ENCODE data around the gene SAMHD1. TPM values are rescaled to one million over a fixed set of nuclear protein-coding genes. Genes with fewer than 3 reads are reported as not detected.

The SAMHD1 gene
- total and polyA plus RNA-seq, 4 experiments from 2014 or later = 216 to 332 (median 257) TPM

- Histone ChIP-seq H3K27ac (ENCODE audit: low read depth, low read length) (no peak overlapping the region), H3K36me3 (ENCODE audit: insufficient read depth, low read length) (no peaks in the 10 kb centered on the region), H3K4me1 (ENCODE audit: insufficient read depth, low read length) (peaks cover 28% of the 10 kb centered on the region), H3K27me3 (ENCODE audit: insufficient read depth, low read length) (no peaks in the 10 kb centered on the region), H3K9me3 (ENCODE audit: control insufficient read depth in 1 of 2, low read length in 2 of 2) (peaks cover 0 to 6% of the 10 kb centered on the region in 2 donors), H3K4me3 (ENCODE audit: low read length in 2 of 2) (no peak overlapping the region)
- ChIA-PET POLR2A (ENCODE audit: partially characterized antibody) (interaction anchor here (2.1 kb wide), 1 partner anchor 17 kb away, joined by 9 read pairs; no protein-coding TSS in a partner anchor), CTCF (ENCODE audit: partially characterized antibody) (interaction anchor here (1.0 to 2.5 kb wide), 2 partner anchors 17 to 70 kb away, joined by 4 to 9 read pairs; no protein-coding TSS in a partner anchor)
- Mint-ChIP-seq H3K27ac (peak overlapping the region in 4 of 7 donors; percentile 51 to 66 (median 57)), H3K4me1 (peaks cover 28 to 45% (median 35%) of the 10 kb centered on the region in 4 donors), H3K27me3 (no peaks in the 10 kb centered on the region), H3K4me3 (no peak overlapping the region), H3K9me3 (peaks cover 0 to 24% (median 10%) of the 10 kb centered on the region in 8 donors), H3K36me3 (peaks cover 27 to 39% of the 10 kb centered on the region in 2 donors)
- no peak for DNase-seq
- intact Hi-C loops (cut with micrococcal nuclease) = no loop called here
Measured at GRCh38 chr20:36991703-36992102, 40.2 kb upstream of the SAMHD1 start.

DNA sequence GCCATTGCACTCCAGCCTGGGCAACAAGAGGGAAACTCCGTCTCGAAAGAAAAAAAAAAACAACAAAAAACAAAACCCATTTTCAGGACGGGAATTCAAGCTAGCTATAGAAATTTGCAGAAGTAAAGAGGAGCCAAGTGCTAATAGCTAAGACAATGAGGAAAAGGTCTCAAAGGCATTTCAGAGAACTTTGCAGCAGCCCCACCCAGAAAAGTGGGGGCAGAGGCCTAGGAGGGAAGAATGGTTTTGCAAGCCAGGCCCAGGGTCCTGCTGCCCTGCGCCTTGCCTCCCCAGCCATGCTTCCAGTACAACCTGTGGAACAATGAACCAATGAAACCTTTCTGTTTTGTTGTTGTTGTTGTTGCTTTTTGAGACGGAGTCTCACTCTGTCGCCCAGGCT, 38.3 kb upstream of the SAMHD1 start:
- intact Hi-C loops (cut with micrococcal nuclease) = loop anchor here (5.0 kb wide), 1 partner anchor 37 kb away; the partner anchor contains the start of gene SAMHD1
- ChIA-PET POLR2A (ENCODE audit: partially characterized antibody) (interaction anchor here (0.7 to 2.5 kb wide), 4 partner anchors 15 to 55 kb away, joined by 4 to 9 read pairs (median 6); no protein-coding TSS in a partner anchor), CTCF (ENCODE audit: partially characterized antibody) (interaction anchor here (0.6 to 2.5 kb wide), 2 partner anchors 12 to 19 kb away, joined by 3 to 9 read pairs; no protein-coding TSS in a partner anchor)
- Histone ChIP-seq H3K4me1 (ENCODE audit: insufficient read depth, low read length) (peaks cover 28% of the 10 kb centered on the region), H3K4me3 (ENCODE audit: low read length in 2 of 2) (no peak overlapping the region), H3K9me3 (ENCODE audit: control insufficient read depth in 1 of 2, low read length in 2 of 2) (peaks cover 0 to 6% of the 10 kb centered on the region in 2 donors), H3K36me3 (ENCODE audit: insufficient read depth, low read length) (no peaks in the 10 kb centered on the region), H3K27me3 (ENCODE audit: insufficient read depth, low read length) (no peaks in the 10 kb centered on the region), H3K27ac (ENCODE audit: low read depth, low read length) (no peak overlapping the region)
- H3K4me1 Mint-ChIP-seq = peaks cover 26 to 44% (median 34%) of the 10 kb centered on the region in 4 donors
- H3K9me3 Mint-ChIP-seq = peaks cover 0 to 24% (median 9%) of the 10 kb centered on the region in 8 donors
- peak overlapping the region in 1 of 7 donors; percentile 22 for H3K27ac Mint-ChIP-seq
- no peaks in the 10 kb centered on the region for H3K27me3 Mint-ChIP-seq
- peak overlapping the region in 1 of 8 donors; percentile 65 for H3K4me3 Mint-ChIP-seq
- DNase-seq = no peak
- peaks cover 16 to 24% of the 10 kb centered on the region in 2 donors for H3K36me3 Mint-ChIP-seq

GRCh38 chr20:36988494-36988966, 37.0 kb upstream of the SAMHD1 start:
- peak overlapping the region; percentile 7 for H3K27ac ChIP-seq (ENCODE audit: low read depth, low read length)
- Mint-ChIP-seq H3K4me1 (peaks cover 26 to 44% (median 31%) of the 10 kb centered on the region in 4 donors), H3K27ac (peak overlapping the region; percentile 72 to 96 (median 92)), H3K9me3 (peaks cover 0 to 24% (median 9%) of the 10 kb centered on the region in 8 donors), H3K4me3 (peak overlapping the region in 7 of 8 donors; percentile 16 to 71 (median 30)), H3K36me3 (peaks cover 8 to 19% of the 10 kb centered on the region in 2 donors), H3K27me3 (no peaks in the 10 kb centered on the region)
- H3K36me3 ChIP-seq (ENCODE audit: insufficient read depth, low read length) = no peaks in the 10 kb centered on the region
- H3K9me3 ChIP-seq (ENCODE audit: control insufficient read depth in 1 of 2, low read length in 2 of 2) = peaks cover 0 to 6% of the 10 kb centered on the region in 2 donors
- ChIA-PET CTCF (ENCODE audit: partially characterized antibody) (interaction anchor here (0.8 to 2.3 kb wide), 4 partner anchors 13 to 56 kb away, joined by 3 to 8 read pairs (median 5); no protein-coding TSS in a partner anchor), POLR2A (ENCODE audit: partially characterized antibody) (interaction anchor here (0.7 to 2.5 kb wide), 9 partner anchors 10 to 58 kb away, joined by 3 to 8 read pairs (median 4); no protein-coding TSS in a partner anchor)
- intact Hi-C loops (cut with micrococcal nuclease) = loop anchor here (5.0 kb wide), 1 partner anchor 36 kb away; the partner anchor contains the start of gene SAMHD1
- DNase-seq = peak; percentile 40 to 62 (median 53)
- H3K4me1 ChIP-seq (ENCODE audit: insufficient read depth, low read length) = peaks cover 28% of the 10 kb centered on the region
- H3K27me3 ChIP-seq (ENCODE audit: insufficient read depth, low read length) = no peaks in the 10 kb centered on the region
- no peak overlapping the region for H3K4me3 ChIP-seq (ENCODE audit: low read length in 2 of 2)

GRCh38 chr20:36984257-36984638, 32.7 kb upstream of the SAMHD1 start:
- CTCF ChIA-PET (ENCODE audit: partially characterized antibody) = interaction anchor here (1.2 to 2.8 kb wide), 2 partner anchors 62 to 98 kb away, joined by 3 to 13 read pairs; no protein-coding TSS in a partner anchor
- Histone ChIP-seq H3K27ac (ENCODE audit: low read depth, low read length) (no peak overlapping the region), H3K4me1 (ENCODE audit: insufficient read depth, low read length) (peaks cover 19% of the 10 kb centered on the region), H3K27me3 (ENCODE audit: insufficient read depth, low read length) (no peaks in the 10 kb centered on the region), H3K4me3 (ENCODE audit: low read length in 2 of 2) (no peak overlapping the region), H3K36me3 (ENCODE audit: insufficient read depth, low read length) (no peaks in the 10 kb centered on the region), H3K9me3 (ENCODE audit: control insufficient read depth in 1 of 2, low read length in 2 of 2) (no peaks in the 10 kb centered on the region)
- intact Hi-C loops (cut with micrococcal nuclease) = no loop called here
- Mint-ChIP-seq H3K4me3 (no peak overlapping the region), H3K27ac (peak overlapping the region in 2 of 7 donors; percentile 41 to 48), H3K27me3 (no peaks in the 10 kb centered on the region), H3K4me1 (peaks cover 14 to 18% (median 16%) of the 10 kb centered on the region in 4 donors), H3K36me3 (peaks cover 0 to 12% of the 10 kb centered on the region in 2 donors), H3K9me3 (peaks cover 0 to 8% (median 2%) of the 10 kb centered on the region in 8 donors)
- POLR2A ChIA-PET (ENCODE audit: partially characterized antibody) = interaction anchor here (0.8 to 1.0 kb wide), 2 partner anchors 9 to 11 kb away, joined by 3 read pairs; no protein-coding TSS in a partner anchor
- DNase-seq = no peak

GRCh38 chr20:36975099-36975818, 23.8 kb upstream of the SAMHD1 start:
- CTCF ChIA-PET (ENCODE audit: partially characterized antibody) = interaction anchor here (0.8 to 2.1 kb wide), 17 partner anchors 9 to 106 kb away, joined by 3 to 9 read pairs (median 4); no protein-coding TSS in a partner anchor
- no peaks in the 10 kb centered on the region for H3K36me3 ChIP-seq (ENCODE audit: insufficient read depth, low read length)
- no peaks in the 10 kb centered on the region for H3K27me3 Mint-ChIP-seq
- H3K4me1 ChIP-seq (ENCODE audit: insufficient read depth, low read length) = peaks cover 55% of the 10 kb centered on the region
- POLR2A ChIA-PET (ENCODE audit: partially characterized antibody) = interaction anchor here (0.7 to 4.2 kb wide), 20 partner anchors 9 to 221 kb away, joined by 3 to 77 read pairs (median 6); partner anchors contain the start of gene RBL1
- H3K4me1 Mint-ChIP-seq = peaks cover 21 to 50% (median 37%) of the 10 kb centered on the region in 4 donors
- H3K27ac Mint-ChIP-seq = peak overlapping the region; percentile 77 to 96 (median 89)
- no peaks in the 10 kb centered on the region for H3K9me3 ChIP-seq (ENCODE audit: control insufficient read depth in 1 of 2, low read length in 2 of 2)
- H3K36me3 Mint-ChIP-seq = peaks cover 0 to 5% of the 10 kb centered on the region in 2 donors
- intact Hi-C loops (cut with micrococcal nuclease) = loop anchor here (1.0 kb wide), 2 partner anchors 24 to 45 kb away; partner anchors contain the start of gene SAMHD1
- peak overlapping the region; percentile 48 to 79 (median 66) for H3K4me3 Mint-ChIP-seq
- no peak overlapping the region for H3K4me3 ChIP-seq (ENCODE audit: low read length in 2 of 2)
- H3K9me3 Mint-ChIP-seq = no peaks in the 10 kb centered on the region
- no peaks in the 10 kb centered on the region for H3K27me3 ChIP-seq (ENCODE audit: insufficient read depth, low read length)
- peak overlapping the region; percentile 21 for H3K27ac ChIP-seq (ENCODE audit: low read depth, low read length)
- DNase-seq = peak; percentile 82 to 88 (median 84)

DNA sequence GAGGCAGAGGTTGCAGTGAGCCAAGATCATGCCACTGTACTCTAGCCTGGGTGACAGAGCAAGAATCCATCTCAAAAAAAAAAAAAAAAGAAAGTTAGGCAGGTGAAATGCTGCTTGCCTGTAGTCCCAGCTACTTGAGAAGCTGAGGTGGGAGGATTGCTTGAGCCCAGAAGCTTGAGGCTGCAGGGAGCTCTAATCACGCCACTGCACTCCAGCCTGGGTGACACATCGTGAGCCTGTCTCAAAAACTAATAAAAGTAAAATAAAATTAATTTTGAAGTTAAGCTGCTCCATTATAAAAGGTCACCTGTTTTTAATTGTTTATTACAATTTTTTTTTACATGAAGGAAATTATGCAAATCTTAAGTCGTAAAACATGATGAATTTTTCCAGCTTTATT, 23.2 kb upstream of the SAMHD1 start:
- Mint-ChIP-seq H3K9me3 (no peaks in the 10 kb centered on the region), H3K4me3 (peak overlapping the region in 7 of 8 donors; percentile 8 to 79 (median 31)), H3K36me3 (peaks cover 3 to 5% of the 10 kb centered on the region in 2 donors), H3K27me3 (no peaks in the 10 kb centered on the region), H3K4me1 (peaks cover 27 to 56% (median 43%) of the 10 kb centered on the region in 4 donors), H3K27ac (peak overlapping the region; percentile 77 to 96 (median 89))
- H3K4me1 ChIP-seq (ENCODE audit: insufficient read depth, low read length) = peaks cover 61% of the 10 kb centered on the region
- CTCF ChIA-PET (ENCODE audit: partially characterized antibody) = interaction anchor here (0.8 to 2.1 kb wide), 17 partner anchors 9 to 107 kb away, joined by 3 to 9 read pairs (median 4); no protein-coding TSS in a partner anchor
- DNase-seq = peak in 2 of 5 donors; percentile 37 to 57
- peak overlapping the region; percentile 21 for H3K27ac ChIP-seq (ENCODE audit: low read depth, low read length)
- H3K36me3 ChIP-seq (ENCODE audit: insufficient read depth, low read length) = no peaks in the 10 kb centered on the region
- H3K27me3 ChIP-seq (ENCODE audit: insufficient read depth, low read length) = no peaks in the 10 kb centered on the region
- peak overlapping the region in 1 of 2 donors; percentile 8 for H3K4me3 ChIP-seq (ENCODE audit: low read length in 2 of 2)
- no peaks in the 10 kb centered on the region for H3K9me3 ChIP-seq (ENCODE audit: control insufficient read depth in 1 of 2, low read length in 2 of 2)
- intact Hi-C loops (cut with micrococcal nuclease) = loop anchor here (1.0 kb wide), 2 partner anchors 23 to 44 kb away; partner anchors contain the start of gene SAMHD1
- POLR2A ChIA-PET (ENCODE audit: partially characterized antibody) = interaction anchor here (0.8 to 4.2 kb wide), 19 partner anchors 9 to 121 kb away, joined by 3 to 77 read pairs (median 6); partner anchors contain the start of gene RBL1
